22Rv1 (cell line): Measurements from ENCODE around the gene ACTL8.

Experiments used
- H3K27ac ChIP-seq: fragments of 450-650 bp; 2 replicates; pipeline ENCODE4 v1.5.1; 2017
- ZFX ChIP-seq: fragments of 450-650 bp; IDR thresholded peaks from 2 replicates; pipeline ENCODE4 v1.6.1; 2017; ENCODE audit warnings: antibody characterized with exemption, borderline replicate concordance
- TF ChIP-seq, protein P1 (sequence below): fragments of 450-650 bp; IDR thresholded peaks from 2 replicates; pipeline ENCODE4 v1.5.1; 2017; ENCODE audit warnings: mild to moderate bottlenecking

The ACTL8 gene

DNA sequence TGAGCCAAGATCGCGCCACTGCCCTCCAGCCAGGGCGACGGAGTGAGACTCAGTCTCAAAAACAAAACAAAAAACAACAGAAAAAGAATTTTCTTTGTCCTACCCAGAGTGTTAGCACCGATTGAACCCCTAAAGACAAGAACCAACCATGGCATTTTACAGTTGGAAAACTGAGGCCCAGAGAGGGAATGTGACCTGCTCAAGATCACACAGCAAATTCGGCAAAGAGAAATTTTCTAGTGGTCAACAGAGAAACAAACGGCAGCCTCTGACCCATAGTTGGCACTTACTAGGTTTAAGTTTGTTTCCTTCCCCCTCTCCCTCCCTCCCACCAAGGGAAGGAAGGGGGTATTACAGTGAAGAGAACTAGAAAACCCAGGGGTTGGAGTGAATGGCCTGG, 20.5 kb upstream of the ACTL8 start:
- H3K27ac ChIP-seq: no peak overlapping the region
- no peak for TF ChIP-seq ZFX
- TF ChIP-seq, protein P1, sequence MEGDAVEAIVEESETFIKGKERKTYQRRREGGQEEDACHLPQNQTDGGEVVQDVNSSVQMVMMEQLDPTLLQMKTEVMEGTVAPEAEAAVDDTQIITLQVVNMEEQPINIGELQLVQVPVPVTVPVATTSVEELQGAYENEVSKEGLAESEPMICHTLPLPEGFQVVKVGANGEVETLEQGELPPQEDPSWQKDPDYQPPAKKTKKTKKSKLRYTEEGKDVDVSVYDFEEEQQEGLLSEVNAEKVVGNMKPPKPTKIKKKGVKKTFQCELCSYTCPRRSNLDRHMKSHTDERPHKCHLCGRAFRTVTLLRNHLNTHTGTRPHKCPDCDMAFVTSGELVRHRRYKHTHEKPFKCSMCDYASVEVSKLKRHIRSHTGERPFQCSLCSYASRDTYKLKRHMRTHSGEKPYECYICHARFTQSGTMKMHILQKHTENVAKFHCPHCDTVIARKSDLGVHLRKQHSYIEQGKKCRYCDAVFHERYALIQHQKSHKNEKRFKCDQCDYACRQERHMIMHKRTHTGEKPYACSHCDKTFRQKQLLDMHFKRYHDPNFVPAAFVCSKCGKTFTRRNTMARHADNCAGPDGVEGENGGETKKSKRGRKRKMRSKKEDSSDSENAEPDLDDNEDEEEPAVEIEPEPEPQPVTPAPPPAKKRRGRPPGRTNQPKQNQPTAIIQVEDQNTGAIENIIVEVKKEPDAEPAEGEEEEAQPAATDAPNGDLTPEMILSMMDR: no peak

DNA sequence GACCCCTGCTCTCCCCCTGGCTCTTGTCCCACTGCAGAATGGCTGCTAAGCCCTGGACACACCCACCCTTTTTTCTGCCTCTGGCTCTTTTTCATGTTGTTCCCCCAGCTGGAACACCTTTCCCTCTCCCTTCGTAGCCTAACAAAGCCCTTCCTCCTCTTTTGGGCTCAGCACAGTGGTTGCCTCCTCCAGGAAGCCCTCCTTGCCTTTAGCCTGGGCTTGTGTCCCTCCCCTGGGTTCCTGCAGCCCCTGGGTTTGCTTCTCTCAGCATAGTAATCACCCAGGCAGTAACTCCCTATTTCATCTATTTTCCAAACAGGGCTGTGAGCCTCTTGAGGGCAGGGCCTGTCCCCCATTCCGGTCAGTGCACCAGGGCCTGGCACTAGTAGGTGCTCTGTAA, 19.8 kb upstream of the ACTL8 start:
- TF ChIP-seq, protein P1: no peak
- no peak for TF ChIP-seq ZFX
- no peak overlapping the region for H3K27ac ChIP-seq

DNA sequence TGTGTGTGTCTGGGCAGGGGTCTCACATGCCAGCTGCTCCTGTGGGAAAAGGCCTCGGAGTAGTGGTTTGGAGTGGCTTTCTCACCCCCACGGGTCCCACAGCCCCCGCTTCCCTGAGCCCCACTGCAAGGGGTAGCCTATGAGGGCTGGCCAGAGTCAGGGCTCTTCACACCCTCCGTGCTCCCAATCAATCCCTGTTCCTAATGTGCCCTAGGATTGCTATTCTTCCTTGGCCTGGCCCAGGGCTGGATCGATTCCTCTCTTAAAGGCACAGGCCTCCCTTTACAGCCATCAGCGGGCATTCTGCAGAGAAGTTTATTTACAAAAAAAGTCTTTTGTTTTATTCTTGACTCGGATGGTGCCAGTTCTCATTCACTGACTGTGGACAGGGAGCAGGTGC, 19.3 kb upstream of the ACTL8 start:
- TF ChIP-seq, protein P1: no peak
- no peak for TF ChIP-seq ZFX
- H3K27ac ChIP-seq: no peak overlapping the region

DNA sequence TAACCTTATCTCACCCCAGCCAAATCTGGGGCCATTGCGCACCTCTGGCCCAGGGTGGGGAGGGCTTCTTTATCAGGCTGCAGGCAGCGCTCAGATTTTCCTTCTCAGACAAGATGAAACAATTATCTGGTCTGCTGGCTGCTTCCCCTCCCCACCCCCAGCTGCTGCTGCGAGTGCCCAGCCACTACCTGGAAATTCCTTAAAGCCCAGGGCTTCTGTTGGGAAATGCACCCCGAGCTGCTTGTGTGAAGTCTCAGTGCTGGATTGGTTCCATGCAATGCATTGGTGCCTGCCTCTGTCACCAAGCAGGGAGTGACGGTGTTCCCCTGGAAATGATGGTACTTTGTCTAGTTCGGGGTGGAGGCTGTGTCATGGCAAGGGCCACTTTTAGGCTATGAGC, 18.5 kb upstream of the ACTL8 start:
- TF ChIP-seq, protein P1: no peak
- TF ChIP-seq ZFX: no peak
- no peak overlapping the region for H3K27ac ChIP-seq

DNA sequence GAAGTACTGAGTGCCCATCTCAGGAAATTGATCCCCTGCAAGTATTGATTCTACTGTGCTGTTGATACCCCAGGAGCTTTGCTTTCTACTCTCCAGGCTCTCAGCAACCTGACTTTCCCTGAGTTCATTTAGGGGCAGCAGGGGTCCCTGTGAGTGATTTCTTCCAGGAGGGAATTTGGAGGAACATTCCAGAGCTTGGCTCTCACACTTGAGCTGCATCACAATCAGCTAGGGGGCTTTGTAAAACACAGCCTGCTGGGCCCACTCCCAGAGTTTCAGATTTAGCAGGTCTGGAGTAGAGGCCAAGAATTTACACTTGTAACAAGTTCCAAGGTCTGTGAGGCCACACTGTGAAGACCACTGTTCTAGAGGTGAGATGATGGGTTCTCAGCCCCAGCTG, 16.1 kb upstream of the ACTL8 start:
- no peak overlapping the region for H3K27ac ChIP-seq
- TF ChIP-seq, protein P1: no peak
- no peak for TF ChIP-seq ZFX

DNA sequence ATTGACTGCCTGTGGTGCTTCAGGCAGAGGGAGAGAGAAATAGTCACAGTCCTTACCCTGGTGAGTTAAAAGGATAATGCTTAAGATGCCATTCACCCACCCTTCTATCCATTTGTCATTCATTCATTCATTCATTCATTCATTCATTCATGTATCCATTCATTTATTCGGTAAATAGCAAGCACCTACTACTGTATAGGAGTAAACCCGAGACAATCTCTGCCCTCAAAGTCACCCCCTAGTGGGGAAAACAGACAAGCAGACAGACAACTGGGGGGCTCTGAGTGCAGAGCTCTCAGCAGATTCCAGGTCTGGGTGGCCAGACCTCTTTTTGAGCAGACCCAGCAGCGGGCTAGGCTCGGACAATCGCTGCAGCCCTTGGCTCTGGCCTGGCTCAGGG, 14.1 kb upstream of the ACTL8 start:
- no peak overlapping the region for H3K27ac ChIP-seq
- TF ChIP-seq, protein P1: no peak

DNA sequence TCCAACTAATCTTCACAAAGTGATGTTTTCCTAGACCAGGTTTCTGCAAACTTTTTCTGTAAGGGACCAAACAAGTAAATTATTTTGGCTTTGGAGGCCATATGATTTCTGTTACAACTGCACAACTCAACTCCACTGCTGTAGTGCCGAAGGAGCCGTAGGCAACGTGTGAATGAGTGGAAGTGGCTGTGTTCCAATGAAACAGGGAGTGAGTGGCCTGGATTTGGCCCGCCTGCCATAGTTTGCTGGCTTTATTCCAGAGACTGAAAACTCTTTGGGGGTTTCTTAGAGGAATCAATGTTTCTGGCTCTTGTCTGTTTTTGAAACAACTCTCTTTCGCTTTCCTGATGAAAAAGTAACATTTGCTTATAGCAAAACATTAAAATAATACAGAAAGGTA, 12.6 kb upstream of the ACTL8 start:
- H3K27ac ChIP-seq: no peak overlapping the region
- TF ChIP-seq, protein P1: no peak
- TF ChIP-seq ZFX: no peak
